VCaP (cell line): ENCODE data around the gene TFIP11.

Experiments used
- H3K27ac ChIP-seq: fragments of 450-650 bp; 2 replicates; pipeline ENCODE4 v1.5.1; 2017
- TF ChIP-seq, protein P1 (sequence below): fragments of 450-650 bp; conservative IDR thresholded peaks from 2 replicates; pipeline ENCODE4 v1.5.1; 2017; ENCODE audit warnings: mild to moderate bottlenecking, moderate library complexity

TFIP11 gene

DNA sequence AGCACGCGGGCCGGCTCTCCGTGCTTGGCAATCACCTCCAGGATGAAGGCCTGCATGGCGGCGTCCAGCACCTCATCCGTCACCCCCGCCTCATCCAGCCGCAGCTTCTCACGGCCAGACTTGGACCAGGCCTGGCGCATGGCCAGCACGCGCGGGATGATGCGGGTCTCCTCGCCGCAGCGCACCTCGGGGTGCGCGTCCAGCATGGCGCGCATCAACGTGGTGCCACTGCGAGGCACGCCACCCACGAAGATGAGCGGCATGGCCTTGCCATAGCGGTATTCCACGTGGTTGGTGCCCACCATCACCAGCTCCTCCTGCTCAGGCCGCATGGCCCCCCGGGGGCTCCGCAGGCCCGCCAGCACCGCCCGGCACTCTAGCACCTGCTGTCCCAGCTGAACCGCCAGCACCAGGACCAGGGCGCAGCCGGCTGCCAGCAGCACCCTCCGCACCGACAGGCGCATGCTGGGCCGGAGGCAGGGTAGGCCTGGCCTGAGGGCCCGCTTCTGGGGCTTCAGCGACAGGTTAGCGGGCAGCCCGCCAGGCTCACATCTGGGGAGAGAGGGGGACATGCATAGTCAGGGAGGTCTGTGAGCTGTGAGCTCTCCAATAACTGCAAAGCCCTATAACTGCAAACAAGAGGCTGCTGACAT, 29.0 kb upstream of the TFIP11 start:
- H3K27ac ChIP-seq = no peak overlapping the region
- TF ChIP-seq, protein P1, sequence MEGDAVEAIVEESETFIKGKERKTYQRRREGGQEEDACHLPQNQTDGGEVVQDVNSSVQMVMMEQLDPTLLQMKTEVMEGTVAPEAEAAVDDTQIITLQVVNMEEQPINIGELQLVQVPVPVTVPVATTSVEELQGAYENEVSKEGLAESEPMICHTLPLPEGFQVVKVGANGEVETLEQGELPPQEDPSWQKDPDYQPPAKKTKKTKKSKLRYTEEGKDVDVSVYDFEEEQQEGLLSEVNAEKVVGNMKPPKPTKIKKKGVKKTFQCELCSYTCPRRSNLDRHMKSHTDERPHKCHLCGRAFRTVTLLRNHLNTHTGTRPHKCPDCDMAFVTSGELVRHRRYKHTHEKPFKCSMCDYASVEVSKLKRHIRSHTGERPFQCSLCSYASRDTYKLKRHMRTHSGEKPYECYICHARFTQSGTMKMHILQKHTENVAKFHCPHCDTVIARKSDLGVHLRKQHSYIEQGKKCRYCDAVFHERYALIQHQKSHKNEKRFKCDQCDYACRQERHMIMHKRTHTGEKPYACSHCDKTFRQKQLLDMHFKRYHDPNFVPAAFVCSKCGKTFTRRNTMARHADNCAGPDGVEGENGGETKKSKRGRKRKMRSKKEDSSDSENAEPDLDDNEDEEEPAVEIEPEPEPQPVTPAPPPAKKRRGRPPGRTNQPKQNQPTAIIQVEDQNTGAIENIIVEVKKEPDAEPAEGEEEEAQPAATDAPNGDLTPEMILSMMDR = no peak

GRCh38 chr22:26540119-26540518, 27.8 kb upstream of the TFIP11 start:
- H3K27ac ChIP-seq = no peak overlapping the region
- TF ChIP-seq, protein P1 = no peak

DNA sequence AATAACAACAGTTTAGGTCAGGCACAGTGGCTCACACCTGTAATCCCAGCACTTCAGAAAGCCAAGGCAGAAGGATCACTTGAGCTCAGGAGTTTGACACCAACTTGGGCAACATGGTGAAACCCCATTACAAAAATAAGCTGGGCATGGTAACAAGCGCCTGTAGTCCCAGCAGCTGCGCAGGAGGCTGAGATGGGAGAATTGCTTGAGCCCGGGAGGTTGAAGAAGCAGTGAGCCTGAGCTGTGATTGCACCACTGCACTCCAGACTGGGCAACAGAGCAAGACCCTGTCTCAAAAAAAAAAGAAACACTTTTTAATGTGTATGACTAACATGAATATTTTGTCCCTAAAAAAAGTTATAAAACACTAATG, 24.5 kb upstream of the TFIP11 start:
- H3K27ac ChIP-seq = no peak overlapping the region
- TF ChIP-seq, protein P1 = no peak

- TF ChIP-seq, protein P1 = no peak
- H3K27ac ChIP-seq = no peak overlapping the region
Observed at GRCh38 chr22:26536056-26536761, 23.9 kb upstream of the TFIP11 start.

- H3K27ac ChIP-seq = no peak overlapping the region
- TF ChIP-seq, protein P1 = no peak
Observed at GRCh38 chr22:26535603-26535908, 23.3 kb upstream of the TFIP11 start.

- TF ChIP-seq, protein P1 = no peak
- H3K27ac ChIP-seq = no peak overlapping the region
Observed at GRCh38 chr22:26534874-26535602, 22.8 kb upstream of the TFIP11 start.

DNA sequence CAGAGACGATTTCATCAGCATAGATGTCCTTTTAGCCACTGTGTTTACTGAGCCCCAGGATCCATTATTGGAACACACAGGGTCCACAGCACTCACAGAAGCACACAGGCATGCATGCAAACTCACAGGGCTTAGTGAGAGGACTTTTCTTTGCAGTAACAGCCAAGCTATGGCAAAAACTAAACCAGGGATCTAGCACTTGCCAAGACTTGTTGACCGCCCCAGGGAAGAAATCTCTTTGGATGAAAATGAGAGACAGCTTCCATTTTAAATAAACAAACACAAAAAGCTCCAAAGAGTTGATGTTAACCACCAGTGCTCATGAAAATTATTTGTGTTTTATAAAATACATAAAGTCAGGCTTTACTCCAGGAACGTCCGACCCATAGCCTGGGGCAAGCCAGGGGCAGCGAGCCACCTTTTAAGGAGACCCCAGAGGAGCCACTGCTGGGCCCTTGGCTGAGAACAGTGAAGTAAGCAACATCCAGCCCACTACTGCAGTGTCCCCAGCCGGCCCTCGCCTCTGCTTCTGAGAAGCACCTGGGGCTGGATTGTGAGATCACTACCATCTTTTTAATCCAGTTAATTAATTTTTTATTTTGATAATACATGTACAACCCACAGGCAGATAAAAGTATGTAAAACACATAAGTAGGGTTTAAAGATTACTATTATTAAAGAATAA, 22.0 kb upstream of the TFIP11 start:
- TF ChIP-seq, protein P1 = no peak
- no peak overlapping the region for H3K27ac ChIP-seq
